HFFc6 (cell line): ENCODE results near the gene ATAD3A. TPM values are rescaled to one million over a fixed set of nuclear protein-coding genes. Genes with fewer than 3 reads are reported as not detected.

Experiments
- DNase-seq: peaks from one replicate; pipeline ENCODE4 v3.0.0-alpha.2; 2018
- H3K27ac Mint-ChIP-seq: 2 replicates; pipeline ENCODE4 v1.8.0; 2020; ENCODE audit warnings: mild to moderate bottlenecking, mixed read lengths
- H3K27me3 Mint-ChIP-seq: 2 replicates; pipeline ENCODE4 v1.8.0; 2021; ENCODE audit warnings: mild to moderate bottlenecking, moderate library complexity, mixed read lengths; ENCODE audit not compliant: insufficient read depth
- H3K36me3 Mint-ChIP-seq: 2 replicates; pipeline ENCODE4 v1.8.0; 2021; ENCODE audit warnings: low read depth, mixed read lengths
- H3K4me1 Mint-ChIP-seq: 2 replicates; pipeline ENCODE4 v1.8.0; 2020; ENCODE audit warnings: low read depth, mixed read lengths
- H3K4me3 Mint-ChIP-seq: 2 replicates; pipeline ENCODE4 v1.8.0; 2020; ENCODE audit warnings: mild to moderate bottlenecking, moderate library complexity, mixed read lengths
- H3K9me3 Mint-ChIP-seq: 2 replicates; pipeline ENCODE4 v1.8.0; 2020; ENCODE audit warnings: mild to moderate bottlenecking, mixed read lengths
- CTCF ChIP-seq: fragments of 200-600 bp; sonication (generic); IDR thresholded peaks from 2 replicates; pipeline ENCODE4 v1.5.0; 2021; ENCODE audit warnings: antibody characterized with exemption, mild to moderate bottlenecking
- total RNA-seq, 6 experiments: library from RNA; stranded (reverse); fragmentation: NEBNext Ultra II Directional; extraction: Animal tissue kit (Norgen Biotek cat#: 25700); gene quantifications; 2 replicates in 1 of 6; 3 replicates in 5 of 6; pipeline ENCODE4 v1.2.3, GENCODE V29; 2021

Gene ATAD3A
- total RNA-seq, 6 experiments from 2014 or later = 48.7 to 61.5 (median 54.0) TPM

GRCh38 chr1:1544544-1544943, 32.6 kb downstream of the ATAD3A start:
- DNase-seq = no peak
- H3K27ac Mint-ChIP-seq = no peak overlapping the region
- H3K4me1 Mint-ChIP-seq = peaks cover 5% of the 10 kb centered on the region; the same call in 1 of the 2 replicates
- H3K9me3 Mint-ChIP-seq = no peaks in the 10 kb centered on the region
- H3K36me3 Mint-ChIP-seq = peaks cover 7% of the 10 kb centered on the region; the same call in 1 of the 2 replicates
- peaks cover 3% of the 10 kb centered on the region; the same call in 1 of the 2 replicates for H3K27me3 Mint-ChIP-seq
- no peak for TF ChIP-seq CTCF
- H3K4me3 Mint-ChIP-seq = no peak overlapping the region

GRCh38 chr1:1545946-1546737, 34.2 kb downstream of the ATAD3A start:
- H3K9me3 Mint-ChIP-seq = no peaks in the 10 kb centered on the region
- peaks cover 6% of the 10 kb centered on the region; the same call in 1 of the 2 replicates for H3K27me3 Mint-ChIP-seq
- no peak for DNase-seq
- H3K36me3 Mint-ChIP-seq = peaks cover 7% of the 10 kb centered on the region; the same call in 1 of the 2 replicates
- peaks cover 9% of the 10 kb centered on the region for H3K4me1 Mint-ChIP-seq
- no peak overlapping the region for H3K4me3 Mint-ChIP-seq
- H3K27ac Mint-ChIP-seq = no peak overlapping the region
- no peak for TF ChIP-seq CTCF

GRCh38 chr1:1547011-1547410, 35.0 kb downstream of the ATAD3A start:
- Mint-ChIP-seq H3K4me3 (no peak overlapping the region), H3K36me3 (peaks cover under 1% of the 10 kb centered on the region; the same call in 1 of the 2 replicates), H3K27me3 (peaks cover 6% of the 10 kb centered on the region; the same call in 1 of the 2 replicates), H3K27ac (no peak overlapping the region), H3K4me1 (peaks cover 17% of the 10 kb centered on the region), H3K9me3 (no peaks in the 10 kb centered on the region)
- no peak for DNase-seq
- TF ChIP-seq CTCF = no peak

GRCh38 chr1:1547476-1547875, 35.5 kb downstream of the ATAD3A start:
- no peak for TF ChIP-seq CTCF
- Mint-ChIP-seq H3K4me1 (peaks cover 17% of the 10 kb centered on the region), H3K27me3 (peaks cover 6% of the 10 kb centered on the region; the same call in 1 of the 2 replicates), H3K9me3 (no peaks in the 10 kb centered on the region), H3K27ac (no peak overlapping the region), H3K36me3 (no peaks in the 10 kb centered on the region), H3K4me3 (no peak overlapping the region)
- DNase-seq = no peak

GRCh38 chr1:1548591-1548990, 36.6 kb downstream of the ATAD3A start:
- Mint-ChIP-seq H3K4me1 (peaks cover 17% of the 10 kb centered on the region), H3K27ac (no peak overlapping the region)
- TF ChIP-seq CTCF = no peak

More at GRCh38 chr1:1548591-1548990, 36.6 kb downstream of the ATAD3A start:
- Mint-ChIP-seq H3K27me3 (peaks cover 2% of the 10 kb centered on the region; the same call in 1 of the 2 replicates), H3K9me3 (no peaks in the 10 kb centered on the region), H3K36me3 (no peaks in the 10 kb centered on the region), H3K4me3 (no peak overlapping the region)
- no peak for DNase-seq
